Tibial artery (tissue), 4 donors: ENCODE results near the gene HERC4.

Experiments used
- DNase-seq, 2 donors: peaks; one replicate each; pipeline ENCODE4 v3.0.0-alpha.2; 2019
- H3K27ac ChIP-seq, 2 donors: fragments of 200-600 bp; sonication (generic) in 1 of 2; 1 replicate in 1 of 2; 2 replicates in 1 of 2; pipeline ENCODE4 v1.5.1; 2018 to 2019; ENCODE audit warnings: mild to moderate bottlenecking in 1 of 2
- H3K27me3 ChIP-seq, 2 donors: fragments of 200-600 bp; sonication (generic) in 1 of 2; one replicate each; pipeline versions ENCODE4 v1.5.1 to v1.6.0; 2016 to 2019
- H3K36me3 ChIP-seq, 3 donors: fragments of 200-600 bp; sonication (generic) in 2 of 3; one replicate each; pipeline ENCODE4 v1.5.1; 2016 to 2019; ENCODE audit warnings: mild to moderate bottlenecking in 2 of 3
- H3K4me1 ChIP-seq, 4 donors: fragments of 200-600 bp; sonication (generic) in 2 of 4; 1 replicate in 3 of 4; 2 replicates in 1 of 4; pipeline ENCODE4 v1.5.1; 2016 to 2019
- H3K4me3 ChIP-seq, 2 donors: fragments of 200-600 bp; sonication (generic) in 1 of 2; 1 replicate in 1 of 2; 2 replicates in 1 of 2; pipeline ENCODE4 v1.5.1; 2018 to 2019; ENCODE audit warnings: mild to moderate bottlenecking in 2 of 2
- H3K9me3 ChIP-seq, 3 donors: fragments of 200-600 bp; sonication (generic) in 1 of 3; one replicate each; pipeline ENCODE4 v1.5.1; 2016 to 2019
- intact Hi-C: fragments of 100-400 bp; cut with DNase I; formaldehyde crosslinking; loops from one replicate; pipeline ENCODE4 v1.15.0; 2023; ENCODE audit warnings: low total_unique reads
- TF ChIP-seq, protein P1 (sequence below), 2 experiments: fragments of 200-600 bp in 1 of 2; fragments of 450-650 bp in 1 of 2; IDR thresholded peaks; one replicate each; pipeline ENCODE4 v1.5.1; 2017 to 2019; ENCODE audit warnings: antibody characterized with exemption in 2 of 2, mild to moderate bottlenecking in 1 of 2, moderate library complexity in 1 of 2

Gene HERC4

DNA sequence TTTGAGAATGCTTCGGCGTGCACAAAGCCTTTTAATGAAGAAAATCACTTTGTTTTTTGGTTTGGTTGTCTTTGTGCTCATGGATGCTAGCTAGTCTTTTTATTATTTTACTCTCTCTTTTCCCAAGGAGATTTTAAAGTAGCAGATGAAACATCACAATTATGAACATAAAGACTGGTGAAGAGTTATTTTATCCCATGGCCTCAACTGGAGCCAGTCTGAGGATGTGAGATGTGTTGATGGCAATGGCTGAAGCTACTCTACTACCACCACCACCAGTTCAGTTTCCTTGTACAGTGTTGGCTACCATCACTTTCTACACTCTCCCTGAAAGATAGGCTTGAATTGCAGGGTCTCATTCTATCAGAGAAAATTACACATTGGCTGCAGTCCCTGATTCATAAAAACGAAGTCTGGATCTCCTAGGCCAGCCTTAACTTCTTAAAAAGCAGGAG, 494 bp upstream of the HERC4 start:
- Histone ChIP-seq H3K27ac (peak overlapping the region; percentile 64 to 99), H3K4me1 (peaks cover 0 to 37% (median 15%) of the 10 kb centered on the region in 4 donors), H3K4me3 (peak overlapping the region; percentile 72 to 99), H3K27me3 (no peaks in the 10 kb centered on the region), H3K9me3 (no peaks in the 10 kb centered on the region), H3K36me3 (no peaks in the 10 kb centered on the region)
- no peak for DNase-seq
- intact Hi-C loops, result loop anchor here (10.0 kb wide), 2 partner anchors 191 to 259 kb away; partner anchors contain the start of genes HNRNPH3, PBLD and SIRT1
- TF ChIP-seq, protein P1, sequence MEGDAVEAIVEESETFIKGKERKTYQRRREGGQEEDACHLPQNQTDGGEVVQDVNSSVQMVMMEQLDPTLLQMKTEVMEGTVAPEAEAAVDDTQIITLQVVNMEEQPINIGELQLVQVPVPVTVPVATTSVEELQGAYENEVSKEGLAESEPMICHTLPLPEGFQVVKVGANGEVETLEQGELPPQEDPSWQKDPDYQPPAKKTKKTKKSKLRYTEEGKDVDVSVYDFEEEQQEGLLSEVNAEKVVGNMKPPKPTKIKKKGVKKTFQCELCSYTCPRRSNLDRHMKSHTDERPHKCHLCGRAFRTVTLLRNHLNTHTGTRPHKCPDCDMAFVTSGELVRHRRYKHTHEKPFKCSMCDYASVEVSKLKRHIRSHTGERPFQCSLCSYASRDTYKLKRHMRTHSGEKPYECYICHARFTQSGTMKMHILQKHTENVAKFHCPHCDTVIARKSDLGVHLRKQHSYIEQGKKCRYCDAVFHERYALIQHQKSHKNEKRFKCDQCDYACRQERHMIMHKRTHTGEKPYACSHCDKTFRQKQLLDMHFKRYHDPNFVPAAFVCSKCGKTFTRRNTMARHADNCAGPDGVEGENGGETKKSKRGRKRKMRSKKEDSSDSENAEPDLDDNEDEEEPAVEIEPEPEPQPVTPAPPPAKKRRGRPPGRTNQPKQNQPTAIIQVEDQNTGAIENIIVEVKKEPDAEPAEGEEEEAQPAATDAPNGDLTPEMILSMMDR (IDR thresholded peaks at IDR 0.05), result no peak

DNA sequence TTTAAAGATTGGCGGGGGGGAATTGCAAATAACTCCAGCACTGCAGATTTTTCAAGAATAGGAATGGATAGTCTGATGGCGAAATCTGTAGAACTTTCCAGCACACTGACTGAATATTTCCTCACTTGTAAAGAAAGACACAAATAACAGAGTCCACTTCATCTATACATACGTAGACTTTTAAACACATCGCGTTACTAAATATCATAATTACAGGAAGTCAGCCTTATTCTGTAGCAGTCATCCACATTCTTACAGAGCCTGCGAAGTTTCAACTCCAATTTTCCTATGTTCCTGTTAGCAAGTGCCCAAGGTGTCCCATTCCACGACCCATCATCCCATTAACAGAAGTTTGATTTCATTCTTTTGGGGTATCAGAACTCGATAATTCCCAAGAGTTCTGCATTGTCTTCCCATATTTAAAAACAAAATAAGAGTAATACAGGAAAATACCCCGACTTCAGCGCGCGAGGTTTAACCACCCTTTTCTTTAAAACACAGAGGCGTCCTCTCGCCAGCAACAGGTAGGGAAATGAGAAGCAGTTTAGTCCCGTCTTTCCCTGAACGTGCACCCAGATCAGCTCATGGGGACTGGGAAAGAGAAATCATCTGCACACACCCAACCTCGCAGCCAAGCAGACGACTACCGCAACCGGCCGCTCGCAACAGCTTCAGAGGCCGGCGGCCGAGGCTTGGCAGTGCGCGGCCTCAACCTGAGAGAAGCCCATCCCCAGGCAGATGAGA, 880 bp downstream of the HERC4 start:
- H3K36me3 ChIP-seq, result peaks cover 0 to 11% (median 0%) of the 10 kb centered on the region in 3 donors
- intact Hi-C loops, result loop anchor here (10.0 kb wide), 2 partner anchors 189 to 261 kb away; partner anchors contain the start of genes HNRNPH3, PBLD and SIRT1
- TF ChIP-seq, protein P1 (IDR thresholded peaks at IDR 0.05), result no peak

GRCh38 chr10:68073631-68074030, 1.5 kb downstream of the HERC4 start:
- intact Hi-C loops, result loop anchor here (10.0 kb wide), 2 partner anchors 189 to 261 kb away; partner anchors contain the start of genes HNRNPH3, PBLD and SIRT1
- H3K36me3 ChIP-seq, result peaks cover 0 to 11% (median 0%) of the 10 kb centered on the region in 3 donors
- DNase-seq, result no peak
- TF ChIP-seq, protein P1 (IDR thresholded peaks at IDR 0.05), result no peak
- H3K27ac ChIP-seq, result peak overlapping the region in 1 of 2 donors; percentile 94
- H3K4me3 ChIP-seq, result peak overlapping the region; percentile 72 to 99
- H3K9me3 ChIP-seq, result no peaks in the 10 kb centered on the region
- no peaks in the 10 kb centered on the region for H3K27me3 ChIP-seq
- peaks cover 0 to 49% (median 15%) of the 10 kb centered on the region in 4 donors for H3K4me1 ChIP-seq

More for the DNA sequence above, 880 bp downstream of the HERC4 start:
- no peaks in the 10 kb centered on the region for H3K9me3 ChIP-seq
- H3K27ac ChIP-seq, result peak overlapping the region; percentile 94 to 99
- peaks cover 0 to 49% (median 15%) of the 10 kb centered on the region in 4 donors for H3K4me1 ChIP-seq
- H3K27me3 ChIP-seq, result no peaks in the 10 kb centered on the region
- H3K4me3 ChIP-seq, result peak overlapping the region; percentile 72 to 99
- DNase-seq, result no peak

- TF ChIP-seq, protein P1 (IDR thresholded peaks at IDR 0.05), result no peak
- DNase-seq, result no peak
- no peak overlapping the region for H3K27ac ChIP-seq
- peaks cover 0 to 11% (median 5%) of the 10 kb centered on the region in 3 donors for H3K36me3 ChIP-seq
- H3K4me1 ChIP-seq, result peaks cover 0 to 39% (median 4%) of the 10 kb centered on the region in 4 donors
- no peaks in the 10 kb centered on the region for H3K9me3 ChIP-seq
- intact Hi-C loops, result no loop called here
- no peaks in the 10 kb centered on the region for H3K27me3 ChIP-seq
- no peak overlapping the region for H3K4me3 ChIP-seq
Measured at GRCh38 chr10:68067508-68067907, 7.6 kb downstream of the HERC4 start.

- TF ChIP-seq, protein P1 (IDR thresholded peaks at IDR 0.05), result no peak
- no peak overlapping the region for H3K27ac ChIP-seq
- intact Hi-C loops, result no loop called here
- no peaks in the 10 kb centered on the region for H3K27me3 ChIP-seq
- peaks cover 0 to 34% (median 1%) of the 10 kb centered on the region in 4 donors for H3K4me1 ChIP-seq
- no peak for DNase-seq
- H3K9me3 ChIP-seq, result no peaks in the 10 kb centered on the region
- H3K36me3 ChIP-seq, result peaks cover 0 to 11% (median 5%) of the 10 kb centered on the region in 3 donors
- no peak overlapping the region for H3K4me3 ChIP-seq
Measured at GRCh38 chr10:68067029-68067428, 8.1 kb downstream of the HERC4 start.
